ENCODE measurements around the gene BCAS3.
"Not testable (repeated sequence)": the region's sequence is repeated elsewhere in the genome, so short reads cannot be mapped to it uniquely, and the experiment has no call there.

- not testable (repeated sequence) for TF ChIP-seq CTCF, POLR2A, POLR2AphosphoS5, EP300 (IDR thresholded peaks at IDR 0.05)
Observed at GRCh38 chr17:61429831-61430230, 752.2 kb downstream of the BCAS3 start.
